ENCODE measurements around the gene LIMK2.

DNA sequence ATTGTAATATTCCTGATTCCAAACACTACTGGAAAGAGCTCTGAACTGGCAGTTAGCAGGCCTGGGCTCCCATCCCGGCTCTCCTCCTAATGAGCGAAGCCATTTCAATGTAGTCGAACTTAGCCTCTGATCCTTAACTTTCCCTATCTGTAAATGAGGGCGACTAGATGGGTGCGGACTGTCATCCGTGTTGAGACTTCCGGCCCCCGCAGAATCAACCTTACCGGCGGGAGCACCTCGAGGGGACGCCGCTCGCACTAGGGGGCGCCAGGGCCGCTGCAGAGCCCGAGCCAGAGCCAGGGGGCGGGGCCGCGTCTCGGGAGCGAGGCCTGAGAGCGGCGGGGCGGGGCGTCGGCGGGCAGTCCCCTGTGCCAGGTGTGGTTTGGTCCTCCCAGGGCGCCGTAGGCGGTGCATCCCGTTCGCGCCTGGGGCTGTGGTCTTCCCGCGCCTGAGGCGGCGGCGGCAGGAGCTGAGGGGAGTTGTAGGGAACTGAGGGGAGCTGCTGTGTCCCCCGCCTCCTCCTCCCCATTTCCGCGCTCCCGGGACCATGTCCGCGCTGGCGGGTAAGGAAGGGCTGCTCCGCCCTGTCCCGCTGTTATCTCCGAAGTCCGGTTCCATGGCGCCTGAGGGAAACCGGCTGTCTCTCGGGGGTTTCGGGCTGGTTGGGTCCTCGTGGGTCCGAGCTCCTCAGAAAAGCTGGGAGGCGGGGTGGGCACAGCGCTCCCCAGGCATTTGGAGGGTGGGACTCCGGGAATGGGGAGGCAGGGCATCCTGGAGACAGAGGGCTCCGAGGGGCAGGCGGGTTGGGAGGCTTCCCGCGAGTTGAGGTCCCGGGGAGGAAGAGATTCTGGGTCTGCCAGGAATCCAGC is at the start of gene LIMK2:
- TF ChIP-seq ZNF232 (CRISPR knock-in tag; IDR thresholded peaks at IDR 0.05) = no peak
- TF ChIP-seq EHMT2 (IDR thresholded peaks at IDR 0.05) = no peak
- TF ChIP-seq, protein P1, sequence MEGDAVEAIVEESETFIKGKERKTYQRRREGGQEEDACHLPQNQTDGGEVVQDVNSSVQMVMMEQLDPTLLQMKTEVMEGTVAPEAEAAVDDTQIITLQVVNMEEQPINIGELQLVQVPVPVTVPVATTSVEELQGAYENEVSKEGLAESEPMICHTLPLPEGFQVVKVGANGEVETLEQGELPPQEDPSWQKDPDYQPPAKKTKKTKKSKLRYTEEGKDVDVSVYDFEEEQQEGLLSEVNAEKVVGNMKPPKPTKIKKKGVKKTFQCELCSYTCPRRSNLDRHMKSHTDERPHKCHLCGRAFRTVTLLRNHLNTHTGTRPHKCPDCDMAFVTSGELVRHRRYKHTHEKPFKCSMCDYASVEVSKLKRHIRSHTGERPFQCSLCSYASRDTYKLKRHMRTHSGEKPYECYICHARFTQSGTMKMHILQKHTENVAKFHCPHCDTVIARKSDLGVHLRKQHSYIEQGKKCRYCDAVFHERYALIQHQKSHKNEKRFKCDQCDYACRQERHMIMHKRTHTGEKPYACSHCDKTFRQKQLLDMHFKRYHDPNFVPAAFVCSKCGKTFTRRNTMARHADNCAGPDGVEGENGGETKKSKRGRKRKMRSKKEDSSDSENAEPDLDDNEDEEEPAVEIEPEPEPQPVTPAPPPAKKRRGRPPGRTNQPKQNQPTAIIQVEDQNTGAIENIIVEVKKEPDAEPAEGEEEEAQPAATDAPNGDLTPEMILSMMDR (IDR thresholded peaks at IDR 0.05 in 2 of 3, conservative IDR thresholded peaks at IDR 0.05 in 1 of 3; ENCODE audit: insufficient read depth in 2 of 3, low read depth in 1 of 3, low read length in 3 of 3) = peak; percentile 68 to 87 (median 77)
- TF ChIP-seq, protein P2, sequence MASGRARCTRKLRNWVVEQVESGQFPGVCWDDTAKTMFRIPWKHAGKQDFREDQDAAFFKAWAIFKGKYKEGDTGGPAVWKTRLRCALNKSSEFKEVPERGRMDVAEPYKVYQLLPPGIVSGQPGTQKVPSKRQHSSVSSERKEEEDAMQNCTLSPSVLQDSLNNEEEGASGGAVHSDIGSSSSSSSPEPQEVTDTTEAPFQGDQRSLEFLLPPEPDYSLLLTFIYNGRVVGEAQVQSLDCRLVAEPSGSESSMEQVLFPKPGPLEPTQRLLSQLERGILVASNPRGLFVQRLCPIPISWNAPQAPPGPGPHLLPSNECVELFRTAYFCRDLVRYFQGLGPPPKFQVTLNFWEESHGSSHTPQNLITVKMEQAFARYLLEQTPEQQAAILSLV (tag; IDR thresholded peaks at IDR 0.05) = no peak
- TF ChIP-seq ZNF12 (CRISPR knock-in tag; IDR thresholded peaks at IDR 0.05) = no peak; the same call in 1 of the 2 replicates

All from K562 (cell line).